GM18508 (cell line): ENCODE results near the gene CFHR2.

ENCODE experiments used
- ATAC-seq: cut with Tn5 transposase; IDR thresholded peaks from one replicate; pipeline ENCODE4 v1.9.1; 2021; ENCODE audit warnings: moderate number of reproducible peaks; ENCODE audit not compliant: insufficient read depth, unreplicated experiment

Gene CFHR2

DNA sequence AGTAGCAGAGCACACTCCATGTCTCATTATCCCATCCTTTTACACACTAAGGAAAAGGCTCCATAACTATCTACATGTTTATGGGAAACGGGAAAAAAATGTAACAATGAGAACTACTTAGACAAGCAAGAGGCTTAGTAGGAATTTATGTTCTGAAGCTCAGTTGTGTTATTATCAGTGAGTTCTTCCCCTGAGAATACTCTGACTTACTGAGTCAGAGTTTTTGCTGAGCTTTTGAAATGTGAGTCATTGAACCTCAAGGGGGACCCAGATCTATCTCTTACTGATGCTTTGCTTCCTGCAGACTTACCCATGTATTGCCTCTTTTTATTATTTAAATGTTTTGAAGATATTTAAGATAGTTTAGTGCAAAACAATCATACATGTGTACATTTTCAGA lies 53.9 kb downstream of the CFHR2 start:
- ATAC-seq: no peak

DNA sequence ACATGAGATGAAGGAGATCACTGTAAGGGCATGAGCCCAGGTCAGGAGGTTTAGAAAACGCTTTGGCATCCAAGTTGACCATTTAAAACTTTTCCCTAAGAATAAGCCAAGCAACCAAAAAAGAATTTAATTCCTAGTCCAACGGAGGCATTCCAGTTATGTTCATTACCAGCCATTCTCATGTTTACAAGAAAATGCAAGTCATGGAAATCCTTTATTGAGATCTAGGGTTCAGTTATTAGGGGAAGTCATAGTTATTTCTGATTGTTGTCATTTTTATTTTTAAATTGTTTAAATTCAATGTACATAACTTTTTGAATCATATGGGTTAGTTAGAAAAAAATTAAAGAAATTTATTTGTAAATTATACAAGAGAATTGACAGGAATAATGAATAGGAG lies 58.3 kb downstream of the CFHR2 start:
- no peak for ATAC-seq

DNA sequence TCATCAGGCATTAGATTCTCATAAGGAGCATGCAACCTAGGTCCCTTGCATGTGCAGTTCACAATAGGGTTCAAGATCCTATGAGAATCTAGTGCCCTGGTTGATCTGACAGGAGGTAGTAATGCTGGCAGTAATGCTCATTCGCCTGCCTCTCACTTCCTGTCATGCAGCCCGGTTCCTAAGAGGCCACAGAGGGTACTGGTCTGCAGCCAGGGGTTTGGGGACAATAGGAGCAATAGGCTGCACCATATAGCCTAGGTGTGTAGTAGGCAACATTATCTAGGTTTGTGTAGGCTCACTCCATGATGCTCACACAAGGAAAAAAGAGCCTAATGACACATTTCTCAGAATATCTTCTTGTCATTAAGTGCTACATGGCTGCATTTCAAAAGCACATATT lies 59.6 kb downstream of the CFHR2 start:
- ATAC-seq: no peak

DNA sequence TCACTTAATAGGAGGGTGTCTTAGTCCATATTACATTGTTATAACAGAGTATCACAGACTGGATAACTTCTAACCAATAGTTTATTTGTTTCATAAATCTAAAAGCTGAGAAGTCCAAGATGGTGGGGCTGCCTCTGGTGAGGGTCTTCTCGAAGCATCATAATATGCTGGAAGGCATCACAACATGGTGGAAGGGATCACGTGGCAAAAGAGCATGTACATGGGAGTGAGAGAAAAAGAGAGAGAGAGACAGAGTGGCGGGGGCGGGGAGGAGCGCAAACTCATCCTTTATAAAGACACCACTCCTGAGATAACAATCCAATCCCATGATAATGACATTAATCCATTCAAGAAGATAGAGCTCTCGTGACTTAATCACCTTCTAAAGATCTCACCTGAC lies 65.3 kb downstream of the CFHR2 start:
- ATAC-seq: no peak
